CD4-positive, alpha-beta T cell treated with Interferon alpha-2 for 1 hour (primary cell): ENCODE data around the gene PLA2G4D.
"Not testable (repeated sequence)": the region's sequence is repeated elsewhere in the genome, so short reads cannot be mapped to it uniquely, and the experiment has no call there.

Source experiments
- DNase-seq, 2 donors: peaks; one replicate each; pipeline ENCODE4 v3.0.0-alpha.2; 2020 to 2022

The PLA2G4D gene

GRCh38 chr15:42121682-42122081 is 27.3 kb upstream of the PLA2G4D start:
- no peak for DNase-seq

- DNase-seq, result no peak
Observed at GRCh38 chr15:42121021-42121420, 26.7 kb upstream of the PLA2G4D start.

GRCh38 chr15:42120285-42120684 is 25.9 kb upstream of the PLA2G4D start:
- DNase-seq, result no peak

GRCh38 chr15:42119446-42119760 is 25.0 kb upstream of the PLA2G4D start:
- DNase-seq, result no peak

- no peak for DNase-seq
Observed at GRCh38 chr15:42118650-42119445, 24.5 kb upstream of the PLA2G4D start.

GRCh38 chr15:42111924-42112323 is 17.6 kb upstream of the PLA2G4D start:
- DNase-seq, result no peak

- no peak for DNase-seq
Observed at GRCh38 chr15:42110367-42110766, 16.0 kb upstream of the PLA2G4D start.

- DNase-seq, result no peak
Observed at GRCh38 chr15:42108806-42109205, 14.4 kb upstream of the PLA2G4D start.

- no peak for DNase-seq
Observed at GRCh38 chr15:42108189-42108588, 13.8 kb upstream of the PLA2G4D start.

GRCh38 chr15:42107473-42107872 is 13.1 kb upstream of the PLA2G4D start:
- DNase-seq, result no peak

GRCh38 chr15:42106288-42106687 is 11.9 kb upstream of the PLA2G4D start:
- no peak for DNase-seq

GRCh38 chr15:42104095-42104891 is 9.9 kb upstream of the PLA2G4D start:
- DNase-seq, result no peak

- no peak for DNase-seq
Observed at GRCh38 chr15:42102646-42103235, 8.4 kb upstream of the PLA2G4D start.

- no peak for DNase-seq
Observed at GRCh38 chr15:42101861-42102260, 7.5 kb upstream of the PLA2G4D start.

- DNase-seq, result peak in 1 of 2 donors; percentile 19
Observed at GRCh38 chr15:42100021-42100800, 5.8 kb upstream of the PLA2G4D start.

GRCh38 chr15:42097018-42097417 is 2.7 kb upstream of the PLA2G4D start:
- no peak for DNase-seq

GRCh38 chr15:42093966-42094365 is 396 bp downstream of the PLA2G4D start:
- no peak for DNase-seq

- DNase-seq, result no peak
Observed at GRCh38 chr15:42092398-42093318, 1.7 kb downstream of the PLA2G4D start.

GRCh38 chr15:42091753-42092397 is 2.5 kb downstream of the PLA2G4D start:
- DNase-seq, result not testable (repeated sequence)

GRCh38 chr15:42090781-42091180 is 3.6 kb downstream of the PLA2G4D start:
- no peak for DNase-seq

GRCh38 chr15:42090370-42090769 is 4.0 kb downstream of the PLA2G4D start:
- DNase-seq, result no peak
